HepG2 (cell line): ENCODE data around the gene ZNF99. TPM values are rescaled to one million over a fixed set of nuclear protein-coding genes. Genes with fewer than 3 reads are reported as not detected.

ENCODE experiments used
- ATAC-seq: fragments of 200-7000 bp; cut with Tn5 transposase; 3 replicates; pipeline ENCODE4 v1.9.1; 2020; ENCODE audit warnings: mild to moderate bottlenecking, moderate library complexity
- Bru-seq: library from RNA; stranded (reverse); fragments of 400-500 nt; gene quantifications from one replicate; lab custom pipeline; 2021; lab: Mats Ljungman, UMichigan
- BruChase-seq, 2 experiments: library from RNA; stranded (reverse); fragments of 400-500 nt; gene quantifications; one replicate each; lab custom pipeline; 2021; lab: Mats Ljungman, UMichigan
- BruUV-seq: library from RNA; stranded (reverse); fragments of 400-500 nt; replicated peaks from 2 replicates; lab custom pipeline; 2021; lab: Mats Ljungman, UMichigan
- CTCF ChIA-PET: fragments of 300-600 bp; formaldehyde crosslinking; extraction: SDS; loops from one replicate; lab custom pipeline; 2021; ENCODE audit warnings: low total read pairs, inconsistent platforms, low intra/inter-chr PET ratio; lab: Yijun Ruan, JAX
- POLR2A ChIA-PET: fragments of 350-600 bp; sonication (Branson Sonifier 250); formaldehyde crosslinking; loops from one replicate; lab custom pipeline; 2020; ENCODE audit warnings: antibody characterized with exemption, inconsistent platforms; lab: Yijun Ruan, JAX
- DNase-seq: peaks from one replicate; pipeline ENCODE4 v3.0.0-alpha.2; 2015; ENCODE audit warnings: low spot score
- FAIRE-seq: peaks from 3 replicates; lab custom pipeline; 2011; peaks lifted over from hg19 to GRCh38; lab: Jason Lieb, UNC
- H2AFZ ChIP-seq: one replicate; pipeline ENCODE4 v1.6.1; 2011; ENCODE audit warnings: low read length, inconsistent platforms
- H3K27ac ChIP-seq: fragments of 300-600 bp; 3 replicates; pipeline ENCODE4 v1.8.0; 2011; ENCODE audit warnings: mixed run types, mild to moderate bottlenecking, mixed read lengths, low read length, inconsistent platforms; ENCODE audit not compliant: insufficient read depth; ENCODE audit errors: extremely low read length
- H3K27me3 ChIP-seq, 2 experiments: fragments of 200-600 bp in 1 of 2; 2 replicates in 1 of 2; 3 replicates in 1 of 2; pipeline versions ENCODE4 v1.6.0 to v1.8.0; 2011; ENCODE audit warnings: low read length in 2 of 2, mild to moderate bottlenecking in 2 of 2, moderate library complexity in 2 of 2, inconsistent platforms in 1 of 2; ENCODE audit not compliant: insufficient read depth in 2 of 2, control insufficient read depth in 1 of 2
- H3K36me3 ChIP-seq, 2 experiments: fragments of 200-600 bp in 1 of 2; replicated peaks in 1 of 2; 2 replicates in 1 of 2; 3 replicates in 1 of 2; pipeline versions ENCODE4 v1.5.1 to v1.8.0; 2011; ENCODE audit warnings: low read length in 2 of 2, inconsistent platforms in 1 of 2; ENCODE audit not compliant: insufficient read depth in 2 of 2, control insufficient read depth in 1 of 2
- H3K4me1 ChIP-seq: 2 replicates; pipeline ENCODE4 v1.5.1; 2012; ENCODE audit warnings: low read length, inconsistent platforms; ENCODE audit not compliant: insufficient read depth
- H3K4me2 ChIP-seq: 2 replicates; pipeline ENCODE4 v1.6.0; 2011; ENCODE audit warnings: low read depth, low read length, inconsistent platforms
- H3K4me3 ChIP-seq, 3 experiments: fragments of 200-600 bp in 1 of 3; sonication (generic), shearing (Covaris generic) in 1 of 3; replicated peaks in 1 of 3; 2 replicates each; pipeline ENCODE4 v1.5.1; 2011 to 2016; ENCODE audit warnings: low read length in 3 of 3, inconsistent platforms in 2 of 3, low read depth in 2 of 3, mild to moderate bottlenecking in 2 of 3, control low read depth in 1 of 3, mixed read lengths in 1 of 3; ENCODE audit not compliant: insufficient read depth in 1 of 3
- H3K79me2 ChIP-seq: one replicate; pipeline ENCODE4 v1.6.1; 2011; ENCODE audit warnings: low read length, inconsistent platforms; ENCODE audit not compliant: insufficient read depth
- H3K9ac ChIP-seq: 2 replicates; pipeline ENCODE4 v1.6.0; 2011; ENCODE audit warnings: mild to moderate bottlenecking, low read depth, low read length, inconsistent platforms; ENCODE audit not compliant: insufficient read depth
- H3K9me3 ChIP-seq: 2 replicates; pipeline ENCODE4 v1.5.1; 2012; ENCODE audit warnings: mild to moderate bottlenecking, low read length
- H4K20me1 ChIP-seq: 2 replicates; pipeline ENCODE4 v1.6.0; 2011; ENCODE audit warnings: inconsistent platforms, mild to moderate bottlenecking, low read length, moderate library complexity; ENCODE audit not compliant: insufficient read depth
- GATAD1 ChIP-seq: IDR thresholded peaks from 2 replicates; pipeline ENCODE4 v1.6.1; 2016; ENCODE audit warnings: missing genetic modification reagents, missing compliant biosample characterization
- MZF1 ChIP-seq: sonication (generic); formaldehyde crosslinking; IDR thresholded peaks from 2 replicates; pipeline ENCODE4 v1.8.1; 2023; ENCODE audit warnings: mild to moderate bottlenecking, missing genetic modification reagents, borderline replicate concordance
- SRSF4 ChIP-seq: fragments of 200-400 bp; formaldehyde crosslinking; IDR thresholded peaks from one replicate; pipeline ENCODE4 v1.6.1; 2018; ENCODE audit warnings: mild to moderate bottlenecking, low read depth, low read length, moderate library complexity; ENCODE audit not compliant: poor library complexity, severe bottlenecking
- SYNCRIP ChIP-seq: fragments of 200-400 bp; formaldehyde crosslinking; IDR thresholded peaks from 2 replicates; pipeline ENCODE4 v1.6.1; 2018; ENCODE audit warnings: mild to moderate bottlenecking, low read depth, low read length; ENCODE audit not compliant: insufficient read depth
- ZNF839 ChIP-seq: sonication (generic); formaldehyde crosslinking; IDR thresholded peaks from 2 replicates; pipeline ENCODE4 v1.4.0; 2020; ENCODE audit warnings: missing genetic modification reagents, mild to moderate bottlenecking, borderline replicate concordance
- WGBS: methylation state at CpG from one replicate; pipeline ENCODE4 v1.1.6; 2017; ENCODE audit warnings: low lambda C conversion rate; 5-methylcytosine and 5-hydroxymethylcytosine counted together
- in situ Hi-C: cut with HindIII; loops from 2 replicates; pipeline ENCODE4 v1.10.0; 2017; ENCODE audit warnings: low pct_unique_long_range_greater_than_20kb; ENCODE audit not compliant: extremely low pct_ligation_motif_present
- intact Hi-C: fragments of 100-400 bp; cut with micrococcal nuclease; formaldehyde crosslinking; loops from one replicate; pipeline ENCODE4 v1.10.0; 2022; ENCODE audit not compliant: unreplicated experiment
- long read RNA-seq, 2 experiments: library from RNA in 1 of 2; library from polyadenylated mRNA in 1 of 2; stranded (forward) in 1 of 2; unstranded in 1 of 2; transcript quantifications; one replicate each; pipeline ENCODE4 v2.0.0, GENCODE V29; 2019 to 2022
- polyA minus RNA-seq, 3 experiments: library from RNA; depleted of rRNA, polyadenylated mRNA; stranded (reverse); fragments of >200 nt; gene quantifications; 2 replicates each; pipeline ENCODE4 v1.2.3, GENCODE V29; 2011; ENCODE audit warnings: low replicate concordance in 1 of 3
- polyA plus RNA-seq, 8 experiments: library from polyadenylated mRNA; depleted of rRNA in 3 of 8; stranded (reverse) in 7 of 8; unstranded in 1 of 8; fragments of >200 nt; fragmentation: Illumina TruSeq in 4 of 8; extraction: Trizol in 4 of 8; gene quantifications; 2 replicates each; pipeline versions ENCODE4 v1.2.1 to v1.2.3, GENCODE V29; 2011 to 2016; ENCODE audit warnings: low read depth in 4 of 8, missing spikeins in 1 of 8, mixed read lengths in 1 of 8; ENCODE audit not compliant: insufficient read depth in 1 of 8
- total RNA-seq, 5 experiments: library from RNA; depleted of rRNA; stranded (reverse); fragments of >200 nt; fragmentation: Illumina TruSeq; extraction: Trizol; gene quantifications; 2 replicates each; pipeline ENCODE4 v1.2.3, GENCODE V29; 2016; ENCODE audit warnings: low read depth in 1 of 5
- TF ChIP-seq, protein P1 (sequence below): sonication (generic); formaldehyde crosslinking; IDR thresholded peaks from 2 replicates; pipeline ENCODE4 v1.4.0; 2020; ENCODE audit warnings: missing genetic modification reagents
- TF ChIP-seq, protein P2 (sequence below): sonication (generic); formaldehyde crosslinking; IDR thresholded peaks from 2 replicates; pipeline ENCODE4 v1.9.0; 2021; ENCODE audit warnings: mild to moderate bottlenecking, missing genetic modification reagents
- TF ChIP-seq, protein P3 (sequence below): sonication (generic); formaldehyde crosslinking; IDR thresholded peaks from 2 replicates; pipeline ENCODE4 v1.8.0; 2022; ENCODE audit warnings: low read depth, missing genetic modification reagents

The ZNF99 gene
- total RNA-seq (2016; rRNA removed; fragmentation: Illumina TruSeq; extraction: Trizol) (not detected in 2 replicates), polyA plus RNA-seq (2011; rRNA removed) (not detected in 2 replicates), polyA minus RNA-seq (2011; rRNA and poly(A)+ RNA removed; ENCODE audit: low replicate concordance) (not detected in 2 replicates), Bru-seq, nascent RNA (not detected), BruChase-seq, experiment 1, labeled RNA remaining after a 6-hour chase (not detected), BruChase-seq, experiment 2, labeled RNA remaining after a 2-hour chase (not detected)
- not detected in 2 replicates for total RNA-seq (2016; cell fraction: cytosol; rRNA removed; fragmentation: Illumina TruSeq; extraction: Trizol; ENCODE audit: low read depth)
- total RNA-seq (2016; cell fraction: insoluble cytoplasmic fraction; rRNA removed; fragmentation: Illumina TruSeq; extraction: Trizol) = not detected in 2 replicates
- total RNA-seq (2016; cell fraction: membrane; rRNA removed; fragmentation: Illumina TruSeq; extraction: Trizol) = not detected in 2 replicates
- total RNA-seq (2016; cell fraction: nucleus; rRNA removed; fragmentation: Illumina TruSeq; extraction: Trizol) = not detected in 2 replicates
- polyA plus RNA-seq (2011; cell fraction: cytosol; rRNA removed) = not detected in 2 replicates
- not detected in 2 replicates for polyA plus RNA-seq (2011; cell fraction: nucleus; rRNA removed)
- polyA plus RNA-seq (2012) = not detected in 2 replicates
- polyA plus RNA-seq (2016; cell fraction: cytosol; fragmentation: Illumina TruSeq; extraction: Trizol; ENCODE audit: low read depth) = not detected in 2 replicates
- not detected in 2 replicates for polyA plus RNA-seq (2016; cell fraction: insoluble cytoplasmic fraction; fragmentation: Illumina TruSeq; extraction: Trizol; ENCODE audit: low read depth)
- polyA plus RNA-seq (2016; cell fraction: membrane; fragmentation: Illumina TruSeq; extraction: Trizol; ENCODE audit: low read depth) = not detected in 2 replicates
- not detected in 2 replicates for polyA plus RNA-seq (2016; cell fraction: nucleus; fragmentation: Illumina TruSeq; extraction: Trizol; ENCODE audit: insufficient read depth, low read depth)
- not detected in 2 replicates for polyA minus RNA-seq (2011; cell fraction: cytosol; rRNA and poly(A)+ RNA removed)
- polyA minus RNA-seq (2011; cell fraction: nucleus; rRNA and poly(A)+ RNA removed) = not detected in 2 replicates
- long read RNA-seq, experiment 1 = 0 reads
- long read RNA-seq, experiment 2 = 0 reads

DNA sequence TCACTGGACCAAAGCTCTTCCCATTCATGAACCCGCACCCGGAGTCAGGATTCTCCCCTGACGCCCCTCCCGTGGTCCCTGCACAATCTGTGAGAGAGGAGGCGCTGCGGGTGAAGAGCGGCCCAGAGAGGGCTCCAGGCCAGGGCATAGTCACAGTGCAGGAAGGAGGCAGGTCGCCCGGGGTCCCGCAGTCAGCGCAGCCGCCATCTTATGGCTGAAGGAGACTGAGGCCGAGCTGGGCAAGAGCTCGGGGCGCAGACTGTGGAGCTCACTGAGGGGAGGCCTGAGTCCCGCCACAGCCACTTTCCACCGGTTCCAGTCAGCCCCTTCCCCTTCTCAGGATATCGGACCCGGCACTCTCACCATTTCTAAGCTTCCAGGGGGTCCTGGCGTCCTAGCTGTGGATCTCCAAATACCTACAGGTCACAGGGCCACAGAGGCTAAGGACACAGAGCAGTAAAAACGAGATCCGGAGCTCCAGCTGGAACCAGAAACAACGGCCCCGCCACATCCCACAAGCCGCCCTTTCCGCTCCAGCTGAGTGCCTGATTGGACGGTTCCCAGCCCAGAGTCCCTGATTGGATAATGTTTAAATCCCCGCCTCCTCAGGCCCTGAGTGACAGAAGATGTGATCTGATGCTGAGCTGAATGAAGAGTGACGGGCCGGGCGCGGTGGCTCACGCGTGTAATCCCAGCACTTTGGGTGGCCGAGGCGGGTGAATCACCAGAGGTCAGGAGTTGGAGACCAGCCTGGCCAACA is at the start of gene ZNF99:
ZNF99 (minus strand) TSS at position 501 of the 760 bp plus-strand sequence; CDS start at position 366, 135 bp downstream.
- H3K27me3 ChIP-seq = no peaks in the 10 kb centered on the region
- no peaks in the 10 kb centered on the region for H3K4me1 ChIP-seq
- no peaks in the 10 kb centered on the region for H3K36me3 ChIP-seq
- H3K9ac ChIP-seq = no peak within 1 kb of the TSS
- intact Hi-C loops (no loop called here), in situ Hi-C loops (no loop called here)
- no peaks in the 10 kb centered on the region for H4K20me1 ChIP-seq
- no peak within 1 kb of the TSS for H2AFZ ChIP-seq
- POLR2A ChIA-PET = no interaction called here
- no peak for DNase-seq
- no peak for FAIRE-seq
- BruUV-seq = no TSS peak
- H3K9me3 ChIP-seq = peaks cover 87% of the 10 kb centered on the region
- no peaks in the 10 kb centered on the region for H3K79me2 ChIP-seq
- no peak within 1 kb of the TSS for H3K4me2 ChIP-seq
- CTCF ChIA-PET = no interaction called here
- no peak within 1 kb of the TSS for H3K4me3 ChIP-seq
- ATAC-seq = no peak
- 37% methylated on average over 25 of the region's 36 CpGs for WGBS
- no peak within 1 kb of the TSS for H3K27ac ChIP-seq
- no peak for TF ChIP-seq MZF1 (CRISPR knock-in tag)
- no peak for TF ChIP-seq GATAD1 (CRISPR knock-in tag)
- TF ChIP-seq, protein P1, sequence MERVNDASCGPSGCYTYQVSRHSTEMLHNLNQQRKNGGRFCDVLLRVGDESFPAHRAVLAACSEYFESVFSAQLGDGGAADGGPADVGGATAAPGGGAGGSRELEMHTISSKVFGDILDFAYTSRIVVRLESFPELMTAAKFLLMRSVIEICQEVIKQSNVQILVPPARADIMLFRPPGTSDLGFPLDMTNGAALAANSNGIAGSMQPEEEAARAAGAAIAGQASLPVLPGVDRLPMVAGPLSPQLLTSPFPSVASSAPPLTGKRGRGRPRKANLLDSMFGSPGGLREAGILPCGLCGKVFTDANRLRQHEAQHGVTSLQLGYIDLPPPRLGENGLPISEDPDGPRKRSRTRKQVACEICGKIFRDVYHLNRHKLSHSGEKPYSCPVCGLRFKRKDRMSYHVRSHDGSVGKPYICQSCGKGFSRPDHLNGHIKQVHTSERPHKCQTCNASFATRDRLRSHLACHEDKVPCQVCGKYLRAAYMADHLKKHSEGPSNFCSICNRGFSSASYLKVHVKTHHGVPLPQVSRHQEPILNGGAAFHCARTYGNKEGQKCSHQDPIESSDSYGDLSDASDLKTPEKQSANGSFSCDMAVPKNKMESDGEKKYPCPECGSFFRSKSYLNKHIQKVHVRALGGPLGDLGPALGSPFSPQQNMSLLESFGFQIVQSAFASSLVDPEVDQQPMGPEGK (CRISPR knock-in tag) = no peak
- TF ChIP-seq, protein P2, sequence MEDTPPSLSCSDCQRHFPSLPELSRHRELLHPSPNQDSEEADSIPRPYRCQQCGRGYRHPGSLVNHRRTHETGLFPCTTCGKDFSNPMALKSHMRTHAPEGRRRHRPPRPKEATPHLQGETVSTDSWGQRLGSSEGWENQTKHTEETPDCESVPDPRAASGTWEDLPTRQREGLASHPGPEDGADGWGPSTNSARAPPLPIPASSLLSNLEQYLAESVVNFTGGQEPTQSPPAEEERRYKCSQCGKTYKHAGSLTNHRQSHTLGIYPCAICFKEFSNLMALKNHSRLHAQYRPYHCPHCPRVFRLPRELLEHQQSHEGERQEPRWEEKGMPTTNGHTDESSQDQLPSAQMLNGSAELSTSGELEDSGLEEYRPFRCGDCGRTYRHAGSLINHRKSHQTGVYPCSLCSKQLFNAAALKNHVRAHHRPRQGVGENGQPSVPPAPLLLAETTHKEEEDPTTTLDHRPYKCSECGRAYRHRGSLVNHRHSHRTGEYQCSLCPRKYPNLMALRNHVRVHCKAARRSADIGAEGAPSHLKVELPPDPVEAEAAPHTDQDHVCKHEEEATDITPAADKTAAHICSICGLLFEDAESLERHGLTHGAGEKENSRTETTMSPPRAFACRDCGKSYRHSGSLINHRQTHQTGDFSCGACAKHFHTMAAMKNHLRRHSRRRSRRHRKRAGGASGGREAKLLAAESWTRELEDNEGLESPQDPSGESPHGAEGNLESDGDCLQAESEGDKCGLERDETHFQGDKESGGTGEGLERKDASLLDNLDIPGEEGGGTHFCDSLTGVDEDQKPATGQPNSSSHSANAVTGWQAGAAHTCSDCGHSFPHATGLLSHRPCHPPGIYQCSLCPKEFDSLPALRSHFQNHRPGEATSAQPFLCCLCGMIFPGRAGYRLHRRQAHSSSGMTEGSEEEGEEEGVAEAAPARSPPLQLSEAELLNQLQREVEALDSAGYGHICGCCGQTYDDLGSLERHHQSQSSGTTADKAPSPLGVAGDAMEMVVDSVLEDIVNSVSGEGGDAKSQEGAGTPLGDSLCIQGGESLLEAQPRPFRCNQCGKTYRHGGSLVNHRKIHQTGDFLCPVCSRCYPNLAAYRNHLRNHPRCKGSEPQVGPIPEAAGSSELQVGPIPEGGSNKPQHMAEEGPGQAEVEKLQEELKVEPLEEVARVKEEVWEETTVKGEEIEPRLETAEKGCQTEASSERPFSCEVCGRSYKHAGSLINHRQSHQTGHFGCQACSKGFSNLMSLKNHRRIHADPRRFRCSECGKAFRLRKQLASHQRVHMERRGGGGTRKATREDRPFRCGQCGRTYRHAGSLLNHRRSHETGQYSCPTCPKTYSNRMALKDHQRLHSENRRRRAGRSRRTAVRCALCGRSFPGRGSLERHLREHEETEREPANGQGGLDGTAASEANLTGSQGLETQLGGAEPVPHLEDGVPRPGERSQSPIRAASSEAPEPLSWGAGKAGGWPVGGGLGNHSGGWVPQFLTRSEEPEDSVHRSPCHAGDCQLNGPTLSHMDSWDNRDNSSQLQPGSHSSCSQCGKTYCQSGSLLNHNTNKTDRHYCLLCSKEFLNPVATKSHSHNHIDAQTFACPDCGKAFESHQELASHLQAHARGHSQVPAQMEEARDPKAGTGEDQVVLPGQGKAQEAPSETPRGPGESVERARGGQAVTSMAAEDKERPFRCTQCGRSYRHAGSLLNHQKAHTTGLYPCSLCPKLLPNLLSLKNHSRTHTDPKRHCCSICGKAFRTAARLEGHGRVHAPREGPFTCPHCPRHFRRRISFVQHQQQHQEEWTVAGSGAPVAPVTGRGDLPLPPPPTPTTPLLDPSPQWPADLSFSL (CRISPR knock-in tag) = no peak
- no peak for TF ChIP-seq SRSF4
- TF ChIP-seq, protein P3, sequence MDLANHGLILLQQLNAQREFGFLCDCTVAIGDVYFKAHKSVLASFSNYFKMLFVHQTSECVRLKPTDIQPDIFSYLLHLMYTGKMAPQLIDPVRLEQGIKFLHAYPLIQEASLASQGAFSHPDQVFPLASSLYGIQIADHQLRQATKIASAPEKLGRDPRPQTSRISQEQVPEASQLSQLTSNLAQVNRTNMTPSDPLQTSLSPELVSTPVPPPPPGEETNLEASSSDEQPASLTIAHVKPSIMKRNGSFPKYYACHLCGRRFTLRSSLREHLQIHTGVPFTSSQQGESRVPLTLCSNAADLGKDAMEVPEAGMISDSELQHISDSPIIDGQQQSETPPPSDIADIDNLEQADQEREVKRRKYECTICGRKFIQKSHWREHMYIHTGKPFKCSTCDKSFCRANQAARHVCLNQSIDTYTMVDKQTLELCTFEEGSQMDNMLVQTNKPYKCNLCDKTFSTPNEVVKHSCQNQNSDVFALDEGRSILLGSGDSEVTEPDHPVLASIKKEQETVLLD (CRISPR knock-in tag) = no peak
- TF ChIP-seq SYNCRIP = no peak
- TF ChIP-seq ZNF839 (CRISPR knock-in tag) = no peak
